Panc1 (cell line): Measurements from ENCODE around the gene FBXW4. TPM values are rescaled to one million over a fixed set of nuclear protein-coding genes. Genes with fewer than 3 reads are reported as not detected.

Source experiments
- ATAC-seq: fragments of 200-7000 bp; cut with Tn5 transposase; 2 replicates; pipeline ENCODE4 v1.9.1; 2020; ENCODE audit warnings: mild to moderate bottlenecking, moderate library complexity
- BruUV-seq: library from RNA; stranded (reverse); fragments of 400-500 nt; replicated peaks from 2 replicates; lab custom pipeline; 2021; lab: Mats Ljungman, UMichigan
- CTCF ChIA-PET: fragments of 300-600 bp; sonication (Branson Sonifier 250); formaldehyde crosslinking; loops from one replicate; lab custom pipeline; 2022; ENCODE audit warnings: antibody characterized with exemption; lab: Charles Lee
- POLR2A ChIA-PET: fragments of 300-600 bp; sonication (Branson Sonifier 250); formaldehyde crosslinking; loops from one replicate; lab custom pipeline; 2022; ENCODE audit warnings: antibody characterized with exemption; lab: Charles Lee
- DNase-seq: peaks from one replicate; pipeline ENCODE4 v3.0.0-alpha.2; 2010; ENCODE audit warnings: low read depth, low spot score
- H3K27ac ChIP-seq: 2 replicates; pipeline ENCODE4 v1.5.1; 2011; ENCODE audit warnings: mild to moderate bottlenecking, low read length, inconsistent platforms
- H3K27me3 ChIP-seq: fragments of 200-500 bp; sonication (Bioruptor generic); 2 replicates; pipeline ENCODE4 v1.6.0; 2014; ENCODE audit warnings: low read length, inconsistent platforms; ENCODE audit not compliant: control insufficient read depth, insufficient read depth
- H3K36me3 ChIP-seq: fragments of 200-500 bp; sonication (Bioruptor generic); 2 replicates; pipeline ENCODE4 v1.5.1; 2014; ENCODE audit warnings: inconsistent platforms, mild to moderate bottlenecking, low read length, moderate library complexity; ENCODE audit not compliant: control insufficient read depth, insufficient read depth
- H3K4me1 ChIP-seq: 2 replicates; pipeline ENCODE4 v1.5.1; 2011; ENCODE audit warnings: inconsistent platforms, mild to moderate bottlenecking, low read length, moderate library complexity; ENCODE audit not compliant: control insufficient read depth, insufficient read depth
- H3K4me3 ChIP-seq, 2 experiments: 2 replicates each; pipeline ENCODE4 v1.5.1; 2011 to 2012; ENCODE audit warnings: low read depth in 2 of 2, low read length in 2 of 2, mild to moderate bottlenecking in 2 of 2, inconsistent platforms in 1 of 2, moderate library complexity in 1 of 2
- H3K9me3 ChIP-seq: fragments of 200-500 bp; sonication (Bioruptor generic); 2 replicates; pipeline ENCODE4 v1.5.1; 2014; ENCODE audit warnings: low read depth, mild to moderate bottlenecking, inconsistent platforms, low read length, moderate library complexity; ENCODE audit not compliant: control insufficient read depth, insufficient read depth
- POLR2AphosphoS5 ChIP-seq: IDR thresholded peaks from 2 replicates; pipeline ENCODE4 v1.6.1; 2012; ENCODE audit warnings: mild to moderate bottlenecking, low read depth, low read length, moderate library complexity
- SIN3A ChIP-seq: IDR thresholded peaks from 2 replicates; pipeline ENCODE4 v1.6.1; 2012; ENCODE audit warnings: low read depth, mild to moderate bottlenecking, low read length, moderate library complexity, borderline replicate concordance; ENCODE audit not compliant: insufficient read depth
- TCF7L2 ChIP-seq: IDR thresholded peaks from 2 replicates; pipeline ENCODE4 v1.6.1; 2011; ENCODE audit warnings: mild to moderate bottlenecking, low read depth, low read length, inconsistent platforms
- in situ Hi-C: cut with HindIII; loops from 2 replicates; pipeline ENCODE4 v1.10.0; 2016; ENCODE audit warnings: low sequenced_read_pairs, low pct_unique_long_range_greater_than_20kb
- intact Hi-C: fragments of 100-400 bp; cut with micrococcal nuclease; formaldehyde crosslinking; loops from one replicate; pipeline ENCODE4 v1.10.0; 2022; ENCODE audit not compliant: unreplicated experiment
- total RNA-seq: library from RNA; stranded (reverse); gene quantifications from one replicate; pipeline ENCODE4 v1.2.1, GENCODE V29; 2021; ENCODE audit not compliant: unreplicated experiment
- TF ChIP-seq, protein P1 (sequence below), 2 experiments: IDR thresholded peaks; 2 replicates each; pipeline ENCODE4 v1.6.1; 2011 to 2012; ENCODE audit warnings: low read depth in 2 of 2, control low read depth in 1 of 2, low read length in 1 of 2, mild to moderate bottlenecking in 1 of 2, moderate library complexity in 1 of 2; ENCODE audit not compliant: insufficient read depth in 1 of 2
- TF ChIP-seq, protein P2 (sequence below): fragments of 450-650 bp; IDR thresholded peaks from 2 replicates; pipeline ENCODE4 v1.5.1; 2017; ENCODE audit warnings: mild to moderate bottlenecking

The FBXW4 gene
- total RNA-seq, 1 experiment from 2014 or later: 61.5 TPM

DNA sequence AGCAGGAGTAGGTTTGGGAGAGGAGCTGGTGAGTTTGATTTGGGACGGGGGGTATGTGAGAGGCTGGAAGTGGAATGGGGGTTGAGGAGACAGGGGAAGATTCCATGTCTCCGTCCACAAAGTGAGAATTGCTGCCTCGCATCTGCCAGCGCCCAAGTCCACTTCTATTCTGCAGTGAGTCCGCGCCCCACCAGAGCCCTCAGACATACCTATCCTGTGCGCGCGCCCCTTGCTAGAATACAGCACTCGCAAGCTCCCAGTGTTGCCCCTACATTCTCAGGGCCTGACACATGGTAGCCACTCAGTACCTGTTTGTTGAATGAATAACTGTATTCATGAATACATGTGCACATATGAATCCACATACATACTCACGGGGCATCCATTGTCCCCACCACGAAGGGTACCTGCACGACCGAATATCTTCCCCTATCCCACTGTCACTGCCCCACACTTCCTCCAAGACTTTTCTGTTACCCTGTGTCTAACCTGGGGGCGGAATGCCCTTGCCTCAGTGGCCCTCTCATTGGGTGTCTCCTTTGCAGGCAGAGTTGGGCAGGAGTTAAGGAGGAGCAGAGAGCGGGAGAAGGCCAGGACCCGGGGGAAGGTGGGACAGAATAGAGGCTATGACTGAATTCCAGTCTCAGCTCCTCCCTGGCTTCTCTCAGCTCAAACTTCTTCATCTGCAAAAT, 126.8 kb downstream of the FBXW4 start:
- Histone ChIP-seq H3K4me1 (peaks cover 7% of the 10 kb centered on the region; the same call in 1 of the 2 replicates), H3K4me3 (no peak overlapping the region), H3K36me3 (no peaks in the 10 kb centered on the region), H3K27me3 (peaks cover 7% of the 10 kb centered on the region), H3K9me3 (no peaks in the 10 kb centered on the region), H3K27ac (no peak overlapping the region)
- ATAC-seq (no peak), DNase-seq (no peak)
- TF ChIP-seq, protein P1, sequence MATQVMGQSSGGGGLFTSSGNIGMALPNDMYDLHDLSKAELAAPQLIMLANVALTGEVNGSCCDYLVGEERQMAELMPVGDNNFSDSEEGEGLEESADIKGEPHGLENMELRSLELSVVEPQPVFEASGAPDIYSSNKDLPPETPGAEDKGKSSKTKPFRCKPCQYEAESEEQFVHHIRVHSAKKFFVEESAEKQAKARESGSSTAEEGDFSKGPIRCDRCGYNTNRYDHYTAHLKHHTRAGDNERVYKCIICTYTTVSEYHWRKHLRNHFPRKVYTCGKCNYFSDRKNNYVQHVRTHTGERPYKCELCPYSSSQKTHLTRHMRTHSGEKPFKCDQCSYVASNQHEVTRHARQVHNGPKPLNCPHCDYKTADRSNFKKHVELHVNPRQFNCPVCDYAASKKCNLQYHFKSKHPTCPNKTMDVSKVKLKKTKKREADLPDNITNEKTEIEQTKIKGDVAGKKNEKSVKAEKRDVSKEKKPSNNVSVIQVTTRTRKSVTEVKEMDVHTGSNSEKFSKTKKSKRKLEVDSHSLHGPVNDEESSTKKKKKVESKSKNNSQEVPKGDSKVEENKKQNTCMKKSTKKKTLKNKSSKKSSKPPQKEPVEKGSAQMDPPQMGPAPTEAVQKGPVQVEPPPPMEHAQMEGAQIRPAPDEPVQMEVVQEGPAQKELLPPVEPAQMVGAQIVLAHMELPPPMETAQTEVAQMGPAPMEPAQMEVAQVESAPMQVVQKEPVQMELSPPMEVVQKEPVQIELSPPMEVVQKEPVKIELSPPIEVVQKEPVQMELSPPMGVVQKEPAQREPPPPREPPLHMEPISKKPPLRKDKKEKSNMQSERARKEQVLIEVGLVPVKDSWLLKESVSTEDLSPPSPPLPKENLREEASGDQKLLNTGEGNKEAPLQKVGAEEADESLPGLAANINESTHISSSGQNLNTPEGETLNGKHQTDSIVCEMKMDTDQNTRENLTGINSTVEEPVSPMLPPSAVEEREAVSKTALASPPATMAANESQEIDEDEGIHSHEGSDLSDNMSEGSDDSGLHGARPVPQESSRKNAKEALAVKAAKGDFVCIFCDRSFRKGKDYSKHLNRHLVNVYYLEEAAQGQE (IDR thresholded peaks at IDR 0.05; ENCODE audit: insufficient read depth in 1 of 2, low read depth in 2 of 2, low read length in 1 of 2): no peak
- TF ChIP-seq, protein P2, sequence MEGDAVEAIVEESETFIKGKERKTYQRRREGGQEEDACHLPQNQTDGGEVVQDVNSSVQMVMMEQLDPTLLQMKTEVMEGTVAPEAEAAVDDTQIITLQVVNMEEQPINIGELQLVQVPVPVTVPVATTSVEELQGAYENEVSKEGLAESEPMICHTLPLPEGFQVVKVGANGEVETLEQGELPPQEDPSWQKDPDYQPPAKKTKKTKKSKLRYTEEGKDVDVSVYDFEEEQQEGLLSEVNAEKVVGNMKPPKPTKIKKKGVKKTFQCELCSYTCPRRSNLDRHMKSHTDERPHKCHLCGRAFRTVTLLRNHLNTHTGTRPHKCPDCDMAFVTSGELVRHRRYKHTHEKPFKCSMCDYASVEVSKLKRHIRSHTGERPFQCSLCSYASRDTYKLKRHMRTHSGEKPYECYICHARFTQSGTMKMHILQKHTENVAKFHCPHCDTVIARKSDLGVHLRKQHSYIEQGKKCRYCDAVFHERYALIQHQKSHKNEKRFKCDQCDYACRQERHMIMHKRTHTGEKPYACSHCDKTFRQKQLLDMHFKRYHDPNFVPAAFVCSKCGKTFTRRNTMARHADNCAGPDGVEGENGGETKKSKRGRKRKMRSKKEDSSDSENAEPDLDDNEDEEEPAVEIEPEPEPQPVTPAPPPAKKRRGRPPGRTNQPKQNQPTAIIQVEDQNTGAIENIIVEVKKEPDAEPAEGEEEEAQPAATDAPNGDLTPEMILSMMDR: no peak
- TF ChIP-seq POLR2AphosphoS5: no peak
- TF ChIP-seq TCF7L2: no peak
- no peak for TF ChIP-seq SIN3A
- ChIA-PET POLR2A (no interaction called here), CTCF (interaction anchor here (0.7 kb wide), 1 partner anchor 41 kb away, joined by 7 read pairs; no protein-coding TSS in a partner anchor)
- no TSS peak for BruUV-seq
- in situ Hi-C loops: no loop called here
- intact Hi-C loops: no loop called here

GRCh38 chr10:101567165-101568006, 127.6 kb downstream of the FBXW4 start:
- no peak for TF ChIP-seq SIN3A
- TF ChIP-seq TCF7L2: no peak
- TF ChIP-seq, protein P2: no peak
- no peak for TF ChIP-seq POLR2AphosphoS5
- TF ChIP-seq, protein P1 (IDR thresholded peaks at IDR 0.05; ENCODE audit: insufficient read depth in 1 of 2, low read depth in 2 of 2, low read length in 1 of 2): no peak
- no peaks in the 10 kb centered on the region for H3K36me3 ChIP-seq
- DNase-seq: no peak
- no peak for ATAC-seq
- no peak overlapping the region for H3K27ac ChIP-seq
- peaks cover 7% of the 10 kb centered on the region; the same call in 1 of the 2 replicates for H3K4me1 ChIP-seq
- no TSS peak for BruUV-seq
- ChIA-PET CTCF (interaction anchor here (0.7 kb wide), 1 partner anchor 42 kb away, joined by 7 read pairs; no protein-coding TSS in a partner anchor), POLR2A (no interaction called here)
- intact Hi-C loops (no loop called here), in situ Hi-C loops (no loop called here)
- H3K27me3 ChIP-seq: peaks cover 7% of the 10 kb centered on the region
- H3K4me3 ChIP-seq: no peak overlapping the region
- H3K9me3 ChIP-seq: no peaks in the 10 kb centered on the region
